SH-SY5Y (cell line): ENCODE measurements around the gene SLC1A2.

Experiments used
- GATA2 ChIP-seq: IDR thresholded peaks from 2 replicates; pipeline ENCODE4 v1.6.1; 2011; ENCODE audit warnings: mild to moderate bottlenecking, low read depth, low read length
- GATA3 ChIP-seq: IDR thresholded peaks from 2 replicates; pipeline ENCODE4 v1.6.1; 2011; ENCODE audit warnings: low read depth, mild to moderate bottlenecking, low read length, moderate library complexity

DNA sequence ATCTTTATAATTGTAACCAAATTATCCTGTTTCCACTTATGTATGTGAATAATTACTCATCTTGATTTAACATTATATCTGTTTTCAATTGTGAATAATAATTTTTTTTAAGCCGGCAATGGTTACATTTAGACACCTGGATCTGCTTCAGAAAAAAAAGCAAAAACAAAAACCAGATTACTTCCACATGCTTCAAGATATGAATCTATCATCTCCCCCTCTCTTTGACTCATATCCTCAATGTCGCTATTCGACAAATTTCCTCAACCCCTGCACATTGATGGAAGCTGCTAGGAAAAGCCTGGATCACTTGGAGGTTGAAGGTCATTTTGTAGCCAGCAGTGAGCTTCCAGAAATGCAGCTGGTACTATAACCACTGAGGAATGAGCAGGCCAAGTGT is 42.7 kb downstream of the SLC1A2 start:
- TF ChIP-seq GATA2 (peak; percentile 86), GATA3 (peak; percentile 89)
